HPDE6-E6E7 (cell line): ENCODE measurements around the gene SLX4IP.
A peak's percentile ranks its signal among the peaks of the same experiment; 100 is the strongest.
"Not testable (repeated sequence)": the region's sequence is repeated elsewhere in the genome, so short reads cannot be mapped to it uniquely, and the experiment has no call there.

Source experiments
- DNase-seq: peaks from one replicate; pipeline ENCODE4 v3.0.0; 2011; ENCODE audit warnings: missing footprints; ENCODE audit errors: extremely low spot score

Gene SLX4IP

DNA sequence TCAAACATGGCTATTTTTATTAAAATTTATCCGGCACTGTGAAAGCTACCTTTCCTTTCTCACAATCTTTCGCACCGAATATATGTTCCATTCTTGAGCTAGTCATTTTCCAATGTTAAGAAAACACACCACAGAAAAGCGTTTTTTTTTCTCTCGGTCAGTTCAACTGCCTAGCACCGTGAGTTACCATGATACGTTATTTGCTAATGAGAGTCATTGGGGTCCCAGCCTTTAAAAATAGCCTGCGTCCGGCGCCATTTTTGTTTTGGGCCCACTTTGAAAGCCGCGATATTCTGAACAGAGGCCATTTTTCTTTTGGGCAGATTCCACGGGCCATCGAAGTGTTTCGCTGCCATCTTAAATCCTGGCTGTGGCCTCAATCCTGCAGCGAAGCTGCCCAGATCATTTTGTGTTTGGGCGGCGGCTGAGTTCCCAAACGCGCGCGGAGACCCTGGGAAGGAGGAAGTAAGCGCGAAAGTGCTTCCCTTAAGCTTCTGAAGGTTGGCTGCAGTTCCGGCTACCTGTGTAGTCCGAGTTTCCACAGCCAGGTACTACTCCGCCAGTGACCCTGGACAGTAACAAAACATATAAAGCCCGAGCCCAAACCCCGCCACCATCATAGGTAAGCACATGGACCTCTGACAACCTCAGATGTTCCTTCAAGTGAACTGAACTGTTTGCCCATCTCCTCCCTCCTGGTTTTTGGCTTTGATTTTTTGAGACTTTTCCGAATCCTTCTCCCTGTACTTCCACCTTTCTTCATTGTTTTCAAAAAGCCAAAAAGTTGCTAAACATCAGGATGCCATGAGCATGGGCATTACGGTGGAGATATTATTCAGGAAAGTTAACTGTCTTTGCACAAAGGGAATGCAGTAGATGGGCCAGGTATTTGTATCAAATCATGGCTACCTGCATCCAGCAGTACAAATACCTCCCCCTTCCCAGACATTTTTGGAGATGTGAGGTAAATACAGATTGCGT lies at the start of gene SLX4IP:
SLX4IP (plus strand) TSS at position 474 of the 981 bp plus-strand sequence. CDS start 22,900 bp downstream, outside the sequence.
- DNase-seq = peak; percentile 91

DNA sequence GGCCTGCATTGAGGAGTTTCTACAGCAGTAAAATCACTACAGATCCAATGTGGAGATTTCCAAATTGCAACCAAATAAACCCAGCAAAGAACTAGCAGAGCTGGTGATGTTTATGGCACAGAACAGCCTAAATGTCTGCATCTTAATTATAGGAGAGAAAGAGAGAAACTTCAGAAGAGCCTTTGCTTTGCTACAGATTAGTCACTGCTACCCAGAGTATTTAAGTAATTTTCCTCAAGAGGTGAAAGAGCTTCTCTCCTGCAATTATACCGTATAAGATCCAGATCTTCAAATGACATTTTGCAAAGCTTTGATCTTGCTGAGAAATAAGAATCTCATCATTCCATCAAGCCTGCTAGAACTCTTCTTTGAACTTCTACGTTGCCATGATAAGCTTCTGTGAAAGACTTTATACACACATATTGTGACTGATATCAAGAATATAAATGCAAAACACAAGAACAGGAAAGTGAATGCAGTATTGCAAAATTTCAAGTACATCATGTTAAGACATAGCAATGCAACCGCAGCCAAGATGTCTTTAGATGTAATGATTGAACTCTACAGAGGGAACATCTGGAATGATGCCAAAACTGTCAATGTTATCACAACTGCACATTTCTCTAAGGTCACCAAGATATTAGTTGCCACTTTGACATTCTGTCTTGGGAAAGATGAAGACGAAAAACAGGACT lies 49.1 kb upstream of the SLX4IP start:
- no peak for DNase-seq

DNA sequence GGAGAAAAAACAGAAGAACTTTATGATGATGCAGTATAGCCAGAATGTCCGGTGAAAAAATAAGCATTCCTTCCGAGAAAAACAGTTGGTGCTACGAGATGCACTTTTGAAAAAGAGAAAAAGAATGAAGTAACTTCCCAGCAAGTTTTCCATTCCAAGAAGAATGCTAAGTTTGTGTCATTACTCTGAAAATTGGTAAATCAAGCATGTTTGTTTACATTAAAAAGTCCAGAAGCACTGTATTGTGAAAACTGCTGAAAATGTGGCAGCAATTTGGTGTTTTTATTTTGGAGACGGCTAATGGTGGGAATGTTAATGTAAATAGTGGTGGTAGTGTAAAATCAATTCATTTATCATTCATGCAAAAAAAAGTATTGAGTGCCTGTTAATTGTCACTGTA lies 47.4 kb upstream of the SLX4IP start:
- DNase-seq = no peak

DNA sequence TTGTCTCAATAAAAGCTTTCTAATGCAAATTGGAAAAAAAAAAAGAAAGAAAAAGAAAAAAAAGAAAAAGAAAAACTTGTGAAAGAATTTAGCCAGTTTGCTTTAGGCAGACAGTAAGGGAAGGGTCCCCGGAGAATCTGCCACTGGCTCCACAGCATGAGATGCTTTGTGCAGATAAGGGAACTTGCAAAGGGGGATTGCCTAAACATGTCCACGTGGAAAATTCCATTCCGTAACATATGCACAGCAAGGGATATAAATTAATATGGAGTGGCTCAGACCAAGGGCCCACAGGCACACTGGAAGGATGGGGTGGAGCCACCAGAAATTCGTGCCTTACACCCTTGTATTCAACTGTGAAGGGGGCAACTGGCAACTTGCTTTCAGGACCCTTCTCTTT lies 46.5 kb upstream of the SLX4IP start:
- no peak for DNase-seq

DNA sequence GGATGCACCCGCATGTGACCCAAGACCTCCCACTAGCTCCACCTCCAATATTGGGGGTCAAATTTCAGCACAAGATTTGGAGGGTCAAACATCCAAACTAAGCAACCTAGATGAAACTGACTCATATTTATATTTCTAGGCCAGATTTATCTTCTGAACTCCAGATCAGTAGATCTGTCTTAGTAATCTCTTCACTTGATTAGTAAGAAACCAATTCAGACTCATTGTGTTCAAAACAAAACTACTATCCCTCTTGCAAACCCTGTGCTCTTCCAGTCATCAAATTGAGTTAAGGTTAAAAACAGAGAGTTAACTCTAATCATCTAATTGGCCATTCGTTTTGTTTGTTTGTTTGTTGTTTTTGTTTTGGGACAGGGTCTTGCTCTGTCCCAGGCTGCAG lies 44.4 kb upstream of the SLX4IP start:
- DNase-seq = no peak

DNA sequence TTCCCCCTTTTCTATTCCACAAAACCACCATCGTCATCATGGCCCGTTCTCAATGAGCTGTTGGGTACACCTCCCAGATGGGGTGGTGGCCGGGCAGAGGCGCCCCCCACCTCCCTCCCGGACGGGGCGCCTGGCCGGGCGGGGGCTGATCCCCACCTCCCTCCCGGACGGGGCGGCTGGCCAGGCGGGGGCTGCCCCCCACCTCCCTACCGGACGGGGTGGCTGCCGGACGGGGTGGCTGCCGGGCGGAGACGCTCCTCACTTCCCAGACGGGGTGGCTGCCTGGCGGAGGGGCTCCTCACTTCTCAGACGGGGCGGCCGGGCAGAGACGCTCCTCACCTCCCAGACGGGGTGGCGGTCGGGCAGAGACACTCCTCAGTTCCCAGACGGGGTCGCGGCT lies 40.4 kb upstream of the SLX4IP start:
- DNase-seq = not testable (repeated sequence)

DNA sequence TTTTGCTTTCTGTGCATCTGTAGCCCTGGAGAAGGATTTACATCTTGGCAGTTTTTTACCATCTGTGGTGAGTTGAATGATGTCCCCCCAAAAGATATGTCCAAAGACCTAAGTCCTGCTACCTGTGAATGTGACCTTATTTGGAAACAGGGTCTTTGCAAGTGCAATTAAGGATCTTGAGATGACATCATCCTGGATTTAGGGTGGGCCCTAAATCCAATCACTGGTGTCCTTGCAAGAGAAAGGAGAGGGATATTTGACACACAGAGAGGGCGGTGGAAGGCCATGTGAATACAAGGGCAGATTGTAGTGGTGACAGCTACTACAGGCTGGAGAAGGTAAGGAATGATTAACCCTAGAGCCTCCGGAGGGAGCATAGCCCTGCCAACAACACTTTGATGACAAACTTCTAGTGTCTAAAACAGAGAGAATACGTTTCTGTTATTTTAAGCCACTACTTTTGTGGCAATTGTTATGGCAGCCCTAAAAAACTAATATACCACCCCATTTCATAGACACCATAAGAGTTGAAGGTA lies 36.2 kb upstream of the SLX4IP start:
- DNase-seq = no peak

DNA sequence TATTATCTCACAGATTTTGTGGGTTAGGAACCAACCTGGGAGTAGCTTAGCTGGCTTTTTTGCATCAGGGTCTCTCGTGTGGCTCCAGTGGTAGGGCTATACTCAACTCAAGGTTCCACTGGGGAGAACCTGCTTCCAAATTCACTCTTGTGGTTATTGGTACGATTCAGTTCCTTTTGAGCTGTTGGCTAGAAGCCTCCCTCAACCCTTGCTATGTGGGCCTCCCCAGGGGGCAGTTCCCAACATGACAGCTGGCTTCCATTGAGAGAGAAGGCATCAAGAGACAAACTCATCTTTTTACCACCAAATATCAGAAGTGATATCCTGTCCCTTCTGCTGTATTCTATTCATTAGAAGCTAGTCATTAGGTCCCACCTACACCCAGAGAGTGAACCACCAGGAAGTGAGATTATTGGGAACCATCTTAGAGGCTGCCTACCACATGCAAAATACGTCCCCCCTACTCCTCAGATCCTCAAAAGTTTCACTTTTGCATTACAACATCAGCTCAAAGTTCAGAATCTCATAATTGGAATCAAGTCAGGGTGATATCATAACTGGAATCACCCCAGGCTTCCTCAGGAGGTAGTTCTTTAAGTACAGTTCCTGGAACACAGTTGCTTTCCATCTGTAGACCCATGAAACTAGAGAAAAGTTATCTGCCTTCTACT lies 32.0 kb upstream of the SLX4IP start:
- no peak for DNase-seq

DNA sequence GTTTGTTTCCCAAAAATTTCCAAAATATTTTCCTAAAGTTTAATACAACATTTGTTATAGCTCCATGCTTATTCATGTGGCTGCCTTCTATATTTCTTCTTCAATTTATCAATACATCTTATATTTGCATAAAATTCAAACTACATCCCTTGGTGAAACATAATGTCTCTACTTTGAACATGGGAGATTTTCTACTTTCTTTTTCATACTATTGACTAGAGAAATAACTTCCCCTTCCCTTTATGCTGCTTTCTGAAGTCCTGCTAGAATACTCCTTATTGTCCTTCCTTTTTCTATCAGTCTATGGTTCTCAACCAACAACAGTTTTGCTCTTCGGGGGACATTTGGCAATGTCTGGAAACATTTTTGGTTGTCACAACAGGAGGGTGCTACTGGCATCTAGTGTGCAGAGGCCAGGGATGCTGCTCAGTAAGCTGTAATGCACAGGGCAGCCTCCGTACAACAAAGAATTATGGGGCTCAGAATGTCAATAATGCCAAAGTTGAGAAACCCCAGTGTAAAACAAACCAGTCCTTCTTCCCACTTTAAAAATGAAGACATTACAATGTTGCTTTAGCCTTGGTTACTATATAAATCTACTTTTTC lies 31.0 kb upstream of the SLX4IP start:
- no peak for DNase-seq

DNA sequence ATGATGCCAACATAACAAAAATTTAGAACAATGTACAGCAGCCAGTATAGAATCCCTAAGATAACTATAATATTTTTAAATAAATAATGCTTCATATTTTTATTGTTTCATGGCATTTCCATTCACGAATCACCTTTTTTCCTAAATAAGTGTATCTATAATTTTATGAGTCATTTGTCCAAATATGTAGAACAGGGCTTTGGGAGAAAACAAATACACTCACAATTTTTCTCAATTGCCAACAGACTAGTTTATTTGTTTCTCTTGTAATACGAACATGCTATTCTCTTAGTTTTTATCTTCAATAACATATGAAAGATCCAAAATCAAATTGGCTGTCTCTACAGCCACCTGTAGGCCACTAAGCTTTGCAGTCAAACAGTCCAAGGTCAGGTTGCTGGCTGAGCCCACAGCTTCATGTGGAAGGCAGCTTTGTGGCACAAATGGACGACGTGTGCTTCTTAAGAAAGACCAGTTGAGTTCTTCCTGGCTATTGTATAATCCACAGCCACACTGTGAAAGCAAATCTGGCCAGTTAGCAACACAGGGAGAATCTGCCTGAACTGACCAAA lies 30.1 kb upstream of the SLX4IP start:
- no peak for DNase-seq

DNA sequence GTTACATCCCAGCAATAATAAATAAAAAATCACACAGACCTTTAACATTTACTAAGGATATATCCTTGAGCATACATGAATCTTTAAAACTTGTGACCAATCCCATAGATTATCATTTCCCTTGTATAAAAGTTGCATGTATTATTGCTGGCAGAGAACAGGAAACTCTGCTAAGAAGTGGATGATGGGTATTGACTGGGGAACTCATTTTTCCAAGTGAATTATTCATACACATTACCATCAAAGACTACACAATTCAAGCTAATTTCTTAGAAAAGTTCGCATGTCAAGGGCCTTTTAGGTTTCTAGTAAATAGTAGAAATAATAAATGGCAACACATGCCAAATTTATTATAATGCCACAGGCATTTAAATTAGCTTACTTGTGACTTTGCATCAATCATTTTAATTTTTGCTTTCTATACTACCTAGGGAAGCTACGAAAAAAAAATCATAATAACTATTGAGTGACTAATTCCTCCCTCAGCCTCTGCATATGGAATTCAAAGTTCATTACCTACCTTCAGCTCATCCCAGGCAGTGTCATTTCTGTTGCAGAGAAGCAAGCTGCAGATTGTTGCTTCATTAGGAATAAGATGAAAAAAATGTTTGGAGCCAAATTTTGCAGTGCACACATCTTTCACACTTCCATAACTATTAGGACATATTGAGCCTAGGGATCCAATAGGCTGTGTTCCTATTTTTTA lies 26.8 kb upstream of the SLX4IP start:
- DNase-seq = no peak

DNA sequence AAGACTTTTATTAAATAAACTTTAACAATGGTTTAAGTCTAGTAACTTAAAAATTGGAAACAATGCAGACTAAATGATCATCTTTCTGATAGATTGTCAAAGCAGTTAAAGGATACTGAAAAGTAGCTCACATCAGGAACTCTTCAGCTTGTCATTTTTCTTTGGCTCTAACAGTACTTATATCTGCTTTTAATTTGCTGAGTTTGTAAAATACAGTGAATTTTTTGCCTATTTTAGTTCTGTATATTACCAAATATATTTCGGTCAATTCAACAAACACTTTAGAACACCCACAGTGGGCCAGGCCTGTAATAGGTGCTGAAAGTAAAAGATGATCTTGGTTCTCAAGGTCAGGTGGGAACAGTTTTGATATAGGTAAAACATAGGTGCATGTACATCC lies 23.4 kb upstream of the SLX4IP start:
- DNase-seq = no peak

DNA sequence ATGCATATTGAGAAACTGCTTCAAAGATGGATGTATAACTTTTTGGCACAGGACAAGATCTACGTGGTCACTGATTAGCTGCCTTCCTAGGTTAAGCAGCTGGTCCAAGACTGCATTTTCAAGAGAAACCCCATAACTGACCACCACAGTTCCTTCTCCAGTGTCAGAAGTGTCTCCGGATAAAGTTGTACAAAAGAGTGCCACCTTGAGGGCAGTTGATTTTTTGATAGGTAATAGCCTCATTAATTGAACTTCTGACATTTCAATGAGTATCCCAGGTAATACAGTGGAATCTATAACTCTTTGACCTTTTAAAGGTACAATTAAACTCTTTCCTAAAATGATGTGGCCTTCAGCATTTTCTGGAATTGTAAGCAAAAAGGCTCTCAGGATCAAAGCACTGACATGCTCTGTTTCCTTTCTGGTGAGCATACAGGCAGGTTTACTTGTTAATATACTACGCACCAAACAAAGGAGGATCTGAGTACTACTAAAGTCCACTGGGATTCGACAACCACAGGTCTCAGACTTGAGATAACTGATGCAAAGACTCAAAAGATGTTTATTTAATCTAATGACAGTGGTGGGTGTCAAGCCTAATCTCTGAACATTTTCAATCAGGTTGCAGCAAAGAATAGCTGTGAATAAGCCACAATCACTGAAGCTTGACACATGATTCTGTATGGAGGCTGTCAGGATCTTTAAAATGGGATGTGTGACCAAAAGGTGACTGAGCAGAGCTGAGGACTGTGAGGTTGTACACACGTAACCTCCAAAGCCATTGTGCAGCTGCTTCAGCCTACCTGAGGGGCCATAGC lies 22.3 kb upstream of the SLX4IP start:
- no peak for DNase-seq

DNA sequence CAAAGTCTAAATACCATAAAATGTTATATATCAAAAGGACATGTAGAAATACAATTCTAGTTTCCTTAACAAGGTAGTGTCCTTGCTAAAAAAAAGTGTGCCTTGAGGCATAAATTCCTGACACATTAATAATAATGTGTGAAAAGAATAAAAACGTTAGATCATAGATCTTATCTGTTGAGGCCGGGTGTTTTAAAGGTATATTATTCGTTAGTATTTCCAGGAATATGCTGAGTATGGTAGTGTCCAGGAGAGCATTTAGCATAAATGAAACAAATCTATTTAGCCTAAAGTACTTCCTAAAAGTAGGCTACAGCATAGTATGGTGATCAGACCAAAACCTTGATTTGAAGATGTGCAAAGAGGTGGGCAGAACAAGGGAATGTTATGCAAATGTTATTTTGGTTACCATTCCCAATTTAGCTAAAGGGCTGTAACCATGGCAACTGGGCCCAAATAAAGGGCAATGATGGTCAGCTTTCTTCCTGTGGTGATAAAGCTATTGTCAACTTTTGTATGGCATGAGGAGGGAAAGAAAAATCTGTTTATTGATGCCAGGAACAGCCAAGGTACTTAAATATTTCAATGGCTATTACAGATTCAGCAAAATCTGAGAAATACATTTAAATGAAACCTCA lies 20.0 kb upstream of the SLX4IP start:
- peak; percentile 58 for DNase-seq

DNA sequence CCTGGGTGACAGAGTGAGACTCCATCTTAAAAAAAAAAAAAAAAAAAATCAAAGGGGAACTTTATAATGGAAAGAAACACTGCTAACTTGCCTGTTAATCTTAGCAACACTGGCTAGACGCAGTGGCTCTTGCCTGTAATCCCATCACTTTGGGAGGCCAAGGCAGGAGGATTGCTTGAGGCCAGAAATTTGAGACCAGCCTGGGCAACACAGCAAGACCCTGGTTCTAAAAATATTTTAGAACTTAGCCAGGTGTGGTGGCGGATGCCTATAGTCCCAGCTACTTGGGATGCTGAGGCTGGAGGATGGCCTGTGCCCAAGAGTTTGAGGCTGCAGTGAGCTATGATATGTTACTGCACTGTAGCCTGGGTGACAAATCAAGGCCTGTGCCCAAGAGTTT lies 17.9 kb upstream of the SLX4IP start:
- not testable (repeated sequence) for DNase-seq

DNA sequence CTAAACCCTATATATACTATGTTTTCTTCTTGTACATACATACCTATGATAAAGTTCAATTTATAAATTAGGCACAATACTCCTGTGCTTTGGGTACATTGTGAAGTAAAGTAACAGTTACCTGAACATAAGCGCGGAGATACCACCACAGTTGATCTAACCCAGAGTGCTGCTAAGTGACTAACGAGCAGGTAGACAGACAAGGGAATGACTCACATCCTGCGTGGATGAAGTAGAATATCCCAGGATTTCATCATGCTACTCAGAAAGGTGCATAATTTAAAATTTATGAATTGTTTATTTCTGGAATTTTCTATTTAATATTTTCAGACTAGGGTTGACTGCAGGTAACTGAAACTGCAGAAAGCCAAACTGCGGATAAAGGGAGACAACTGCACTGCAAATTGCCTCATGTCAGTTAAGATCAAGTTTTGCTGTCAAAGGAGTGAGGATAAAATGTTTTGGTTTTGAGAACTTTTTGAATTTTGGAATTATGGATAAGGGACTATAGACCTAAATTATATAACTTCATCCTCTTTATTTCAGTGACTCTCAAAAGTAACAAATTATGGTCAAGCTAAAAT lies 15.5 kb upstream of the SLX4IP start:
- peak; percentile 86 for DNase-seq

DNA sequence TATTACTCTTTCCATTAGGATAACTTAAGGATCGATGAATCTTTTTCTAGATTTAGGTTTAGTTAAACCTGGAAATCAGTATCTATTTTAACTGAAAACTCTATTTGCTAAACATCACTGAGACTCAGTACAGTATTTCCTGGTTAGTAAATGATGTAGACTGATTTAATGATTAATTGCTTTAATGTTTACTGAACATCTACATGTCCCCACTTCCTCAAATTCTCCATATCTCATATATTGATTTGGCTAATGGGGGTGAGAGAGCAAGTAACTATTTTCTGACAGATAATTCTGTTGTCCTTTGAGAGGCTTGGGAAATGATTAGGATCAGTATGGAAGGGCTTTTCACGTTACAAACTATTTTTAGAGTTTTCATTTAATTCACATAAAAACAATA lies 11.4 kb upstream of the SLX4IP start:
- DNase-seq = no peak

DNA sequence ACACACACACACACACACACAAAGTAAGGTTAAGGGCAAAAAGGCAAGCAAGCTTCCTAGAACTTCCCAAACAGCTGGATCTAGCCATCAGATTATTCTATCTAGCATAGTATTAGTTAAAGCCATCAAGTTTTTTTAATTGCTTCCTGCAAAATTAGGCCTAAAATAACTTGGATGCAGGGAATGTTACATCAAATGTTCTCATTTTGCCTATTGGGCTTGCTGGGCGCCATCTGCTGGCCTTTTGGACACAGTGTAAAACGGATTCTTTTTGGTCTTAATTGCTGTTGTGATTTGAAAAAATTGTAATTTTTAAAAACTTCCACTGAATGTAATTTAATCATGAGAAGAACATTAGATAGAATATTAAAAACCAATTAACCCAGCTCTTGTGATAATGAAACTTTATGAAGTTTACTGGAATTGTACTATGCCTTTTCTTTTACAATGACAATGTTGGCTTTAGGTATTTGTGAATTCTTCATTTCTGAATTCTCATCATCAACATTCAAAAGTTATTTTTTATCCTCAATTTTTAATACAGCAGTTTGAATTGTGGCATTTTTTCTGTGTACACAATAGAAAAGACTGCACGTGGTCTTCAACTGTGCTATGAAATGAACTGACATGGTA lies 7.9 kb upstream of the SLX4IP start:
- no peak for DNase-seq
